ENCODE measurements around the gene COPE.

Gene COPE

GRCh38 chr19:18895038-18895823, 24.0 kb downstream of the COPE start:
- DNase-seq (ENCODE audit: low spot score) = peak; percentile 78

DNA sequence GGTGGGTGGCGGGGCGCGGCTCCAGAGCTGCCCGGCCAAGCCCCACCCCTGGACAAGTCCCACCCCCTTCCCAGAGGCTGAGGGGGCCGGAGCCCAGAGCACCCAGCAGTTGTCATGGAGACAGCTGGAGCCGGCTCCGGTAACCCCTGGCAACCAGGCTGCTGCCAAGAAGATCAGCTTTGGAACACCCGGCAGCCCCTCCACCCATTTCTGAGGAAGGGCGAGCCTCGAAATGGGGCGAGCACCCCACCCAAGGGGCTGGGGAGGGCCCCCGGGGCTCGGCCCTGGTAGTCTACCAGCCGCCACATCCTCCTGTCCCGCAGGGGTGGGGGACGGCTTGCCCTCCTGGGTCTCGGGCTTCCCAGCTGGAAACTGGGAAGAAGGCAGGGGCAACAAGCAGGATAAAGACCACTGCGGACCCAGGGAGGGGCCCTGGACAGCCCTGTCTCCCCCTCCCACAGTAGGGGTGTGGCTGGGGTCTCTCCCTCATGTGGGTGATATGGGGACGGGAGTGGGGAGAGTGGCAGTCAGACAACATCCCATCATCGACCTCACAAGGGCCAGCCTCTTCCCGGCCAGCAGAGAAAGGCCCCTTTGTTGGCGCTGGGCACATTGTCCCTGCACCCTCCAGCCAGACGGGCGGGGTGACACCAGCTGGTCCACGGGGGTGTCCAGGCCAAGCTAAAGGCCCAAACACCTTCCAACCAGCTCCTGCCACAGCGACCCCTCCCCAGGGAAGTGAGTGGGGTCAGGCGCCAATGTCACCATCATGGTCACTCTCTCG, 24.7 kb downstream of the COPE start:
- DNase-seq (ENCODE audit: low spot score) = peak; percentile 58

GRCh38 chr19:18893587-18894253, 25.5 kb downstream of the COPE start:
- no peak for DNase-seq (ENCODE audit: low spot score)

DNA sequence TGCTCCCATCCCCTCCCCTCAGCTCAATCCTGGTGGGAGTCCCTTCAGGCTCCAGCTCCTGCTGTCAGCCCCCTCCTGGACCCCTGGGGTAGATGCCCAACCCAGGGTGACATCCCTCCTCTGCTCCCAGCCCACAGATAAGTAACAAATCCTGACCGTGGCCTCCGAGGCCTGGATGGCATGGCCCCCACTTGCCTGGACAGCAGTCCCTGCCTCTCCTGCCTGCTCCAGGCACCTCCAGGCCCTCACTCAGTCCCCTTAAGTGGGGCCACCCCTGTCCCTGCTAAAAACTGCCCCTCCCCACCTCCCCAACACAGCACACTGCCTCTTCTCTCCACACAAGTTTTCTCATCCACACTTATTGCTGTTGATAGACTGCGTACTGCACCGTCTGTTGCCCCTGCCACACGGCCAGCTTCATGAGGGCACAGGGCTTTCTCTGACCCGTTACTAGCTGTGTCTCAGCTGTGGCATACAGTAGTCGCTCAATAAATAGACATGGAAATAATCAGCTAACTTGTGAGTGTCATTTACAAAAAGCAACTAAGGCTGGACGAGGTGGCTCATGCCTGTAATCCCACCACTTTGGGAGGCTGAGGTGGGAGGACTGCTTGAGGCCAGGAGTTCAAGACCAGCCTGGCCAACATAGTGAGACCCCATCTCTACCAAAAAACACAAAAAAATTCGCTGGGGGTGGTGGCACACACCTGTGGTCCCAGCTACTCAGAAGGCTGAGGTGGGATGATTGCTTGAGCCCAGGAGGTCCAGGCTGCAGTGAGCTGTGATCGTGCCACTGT, 29.0 kb downstream of the COPE start:
- no peak for DNase-seq (ENCODE audit: low spot score)

DNA sequence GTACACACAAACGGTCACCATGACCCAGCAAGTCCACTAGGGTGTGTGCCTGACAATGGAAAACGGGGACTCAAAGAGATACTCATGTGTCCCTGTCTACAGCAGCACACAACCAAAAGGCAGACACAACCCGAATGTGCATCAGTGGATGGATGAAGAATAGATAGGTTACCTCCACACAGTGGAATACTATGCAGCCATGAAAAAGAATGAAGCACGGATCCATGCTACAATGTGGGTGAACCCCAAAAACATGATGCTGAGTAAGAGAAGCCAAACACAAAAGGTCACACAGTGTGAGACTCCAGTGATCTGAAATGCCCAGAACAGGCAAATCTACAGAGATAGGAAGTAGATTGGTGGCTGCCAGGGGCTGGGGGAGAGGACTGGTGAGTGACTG, 32.2 kb downstream of the COPE start:
- no peak for DNase-seq (ENCODE audit: low spot score)

- no peak for DNase-seq (ENCODE audit: low spot score)
Observed at GRCh38 chr19:18883526-18884304, 35.5 kb downstream of the COPE start.

DNA sequence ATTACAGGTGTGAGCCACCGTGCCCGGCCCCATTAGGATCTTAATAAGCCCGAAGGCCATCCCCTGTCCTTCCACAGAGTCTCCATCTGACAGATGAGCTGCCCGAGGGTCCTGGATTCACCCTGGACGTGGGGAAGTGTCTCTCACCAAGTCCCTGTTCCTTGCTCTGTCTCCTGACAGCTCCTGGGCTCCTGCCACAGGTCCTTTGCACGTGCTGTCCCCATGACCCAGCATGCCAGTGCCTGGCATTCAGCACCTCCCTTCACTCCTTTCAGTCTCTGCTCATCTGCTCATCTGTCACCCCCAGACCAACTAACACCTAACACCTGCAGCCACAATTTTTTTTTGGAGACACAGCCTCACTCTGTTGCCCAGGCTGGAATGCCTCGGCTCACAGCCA, 37.7 kb downstream of the COPE start:
- no peak for DNase-seq (ENCODE audit: low spot score)

- peak; percentile 43 for DNase-seq (ENCODE audit: low spot score)
Observed at GRCh38 chr19:18879579-18880373, 39.4 kb downstream of the COPE start.

GRCh38 chr19:18878858-18879578, 40.2 kb downstream of the COPE start:
- DNase-seq (ENCODE audit: low spot score) = no peak

- no peak for DNase-seq (ENCODE audit: low spot score)
Observed at GRCh38 chr19:18878058-18878797, 41.0 kb downstream of the COPE start.

DNA sequence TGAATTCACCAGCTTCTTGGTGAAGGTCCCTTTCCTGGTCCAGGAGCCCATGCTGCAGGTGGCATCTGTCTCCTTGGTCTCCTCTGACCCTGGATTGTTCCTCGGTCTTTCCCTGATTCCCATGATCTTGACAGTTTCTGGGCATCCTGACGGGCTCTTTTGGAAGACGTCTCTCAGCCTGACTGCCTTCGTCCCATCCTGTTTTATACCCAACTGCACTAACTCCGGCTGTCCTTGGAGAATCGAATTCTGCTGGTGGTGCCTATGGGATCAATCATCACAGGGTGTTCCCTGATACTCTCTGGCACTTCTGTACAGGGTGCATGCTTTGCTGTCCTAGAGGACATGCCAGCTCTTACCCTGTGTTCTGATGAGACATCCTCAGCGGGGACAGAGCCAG, 42.3 kb downstream of the COPE start:
- no peak for DNase-seq (ENCODE audit: low spot score)

DNA sequence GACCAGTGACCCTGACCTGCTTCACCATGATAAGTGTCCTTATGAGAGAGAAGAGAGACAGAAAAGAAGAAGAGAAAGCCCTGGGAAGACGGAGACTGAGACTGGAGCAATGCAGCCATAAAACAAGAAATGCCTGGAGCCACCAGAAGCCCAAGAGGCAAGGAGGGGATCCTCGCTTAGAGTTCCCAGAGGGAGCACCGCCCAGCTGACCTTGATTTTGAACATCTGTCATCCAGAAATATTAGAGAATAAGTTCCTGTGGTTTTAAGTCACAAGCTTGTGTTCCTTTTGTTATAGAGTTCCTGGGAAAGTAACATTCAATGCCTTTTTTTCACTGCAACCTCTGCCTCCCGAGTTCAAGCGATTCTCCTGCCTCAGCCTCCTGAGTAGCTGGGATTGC, 43.5 kb downstream of the COPE start:
- peak; percentile 65 for DNase-seq (ENCODE audit: low spot score)

GRCh38 chr19:18871543-18871942, 47.6 kb downstream of the COPE start:
- no peak for DNase-seq (ENCODE audit: low spot score)

DNA sequence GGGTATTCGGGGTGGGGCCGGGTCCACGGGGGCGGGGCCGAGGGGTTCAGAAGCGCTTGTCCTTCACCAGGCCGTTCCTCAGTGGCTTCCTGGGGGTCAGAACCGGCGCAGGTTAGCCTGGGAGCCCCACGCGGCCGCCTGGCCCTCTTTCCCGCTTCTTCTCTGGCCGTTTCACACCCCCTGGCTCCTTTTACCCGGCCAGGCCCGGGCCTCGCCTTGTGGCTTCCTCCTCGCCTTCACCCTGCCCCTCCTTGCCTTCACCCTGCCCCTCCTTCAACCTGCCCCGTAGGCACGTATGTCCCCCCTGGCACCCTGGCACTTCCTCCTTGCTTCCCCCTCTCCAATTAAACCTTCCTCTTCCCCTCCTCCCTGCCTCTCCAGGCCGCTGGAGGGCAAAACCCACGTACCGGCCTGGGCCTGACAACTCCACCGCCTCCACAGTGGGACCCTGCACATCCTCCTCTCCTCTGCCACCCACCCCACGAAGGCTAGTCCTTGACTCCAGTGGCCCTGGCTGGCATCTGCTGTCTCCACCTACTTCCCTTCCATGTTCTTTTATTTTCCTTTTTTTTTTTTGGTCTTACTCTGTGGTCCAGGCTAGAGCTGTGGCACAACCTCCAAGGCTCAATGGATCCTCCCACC, 48.5 kb downstream of the COPE start:
- DNase-seq (ENCODE audit: low spot score) = no peak

GRCh38 chr19:18869781-18870530, 49.2 kb downstream of the COPE start:
- no peak for DNase-seq (ENCODE audit: low spot score)

- no peak for DNase-seq (ENCODE audit: low spot score)
Observed at GRCh38 chr19:18869023-18869618, 50.1 kb downstream of the COPE start.

DNA sequence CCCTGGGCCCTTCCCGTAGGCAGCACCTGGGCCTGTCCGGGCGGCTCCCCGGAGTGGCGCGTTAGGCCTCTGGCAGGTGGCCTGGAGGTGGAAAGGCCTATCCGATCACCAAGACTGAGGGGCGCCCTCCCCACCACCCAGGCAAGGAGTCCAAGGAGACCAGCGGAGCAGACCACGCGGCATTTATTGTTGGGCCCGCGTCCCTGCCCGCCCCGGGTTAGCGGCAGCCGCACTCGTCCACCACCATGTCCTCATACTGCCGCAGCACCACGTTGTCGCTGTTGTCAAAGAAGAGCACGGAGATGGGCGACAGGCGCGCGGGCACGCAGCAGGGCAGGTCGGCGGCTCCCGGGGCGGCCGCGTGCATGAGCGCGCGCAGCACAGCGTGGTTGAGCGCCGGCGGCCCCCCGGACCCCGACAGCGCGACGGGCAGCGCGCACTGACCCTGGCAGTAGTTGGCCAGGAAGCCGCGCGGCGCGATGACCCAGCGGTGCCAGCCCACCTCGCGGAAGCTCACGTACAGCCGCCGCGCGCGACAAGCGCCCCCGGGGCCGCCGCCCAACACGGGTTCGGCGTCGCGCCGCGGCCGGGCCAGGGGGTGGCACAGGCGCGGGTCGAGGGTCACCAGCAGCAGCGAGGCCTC, 50.7 kb downstream of the COPE start:
- no peak for DNase-seq (ENCODE audit: low spot score)
